Osteocyte (in vitro differentiated cells): Measurements from ENCODE around the gene PSMD1. TPM values are rescaled to one million over a fixed set of nuclear protein-coding genes. Genes with fewer than 3 reads are reported as not detected.
A peak's percentile ranks its signal among the peaks of the same experiment; 100 is the strongest.

Experiments used
- DNase-seq: peaks from one replicate; pipeline ENCODE4 v3.0.0; 2021; ENCODE audit warnings: mixed read lengths; ENCODE audit not compliant: unreplicated experiment; ENCODE audit errors: extremely low spot score
- H3K27ac Mint-ChIP-seq: one replicate; pipeline ENCODE4 v1.8.0; 2021; ENCODE audit warnings: mild to moderate bottlenecking, mixed read lengths; ENCODE audit not compliant: unreplicated experiment
- H3K27me3 Mint-ChIP-seq: one replicate; pipeline ENCODE4 v1.8.0; 2021; ENCODE audit warnings: mixed read lengths; ENCODE audit not compliant: unreplicated experiment
- H3K36me3 Mint-ChIP-seq: one replicate; pipeline ENCODE4 v1.8.0; 2021; ENCODE audit warnings: mixed read lengths; ENCODE audit not compliant: unreplicated experiment
- H3K4me1 Mint-ChIP-seq: one replicate; pipeline ENCODE4 v1.8.0; 2021; ENCODE audit warnings: mixed read lengths; ENCODE audit not compliant: unreplicated experiment
- H3K4me3 Mint-ChIP-seq: one replicate; pipeline ENCODE4 v1.8.0; 2021; ENCODE audit warnings: mild to moderate bottlenecking, moderate library complexity, mixed read lengths; ENCODE audit not compliant: unreplicated experiment
- H3K9me3 Mint-ChIP-seq: one replicate; pipeline ENCODE4 v1.8.0; 2021; ENCODE audit warnings: mixed read lengths; ENCODE audit not compliant: unreplicated experiment
- CTCF ChIP-seq: fragments of 200-600 bp; sonication (generic); IDR thresholded peaks from 2 replicates; pipeline ENCODE4 v1.5.0; 2021; ENCODE audit warnings: antibody characterized with exemption, mild to moderate bottlenecking, moderate library complexity
- total RNA-seq: library from RNA; stranded (reverse); gene quantifications from 2 replicates; pipeline ENCODE4 v1.2.1, GENCODE V29; 2021

PSMD1 gene
- total RNA-seq, 1 donor from 2014 or later: 112 TPM

DNA sequence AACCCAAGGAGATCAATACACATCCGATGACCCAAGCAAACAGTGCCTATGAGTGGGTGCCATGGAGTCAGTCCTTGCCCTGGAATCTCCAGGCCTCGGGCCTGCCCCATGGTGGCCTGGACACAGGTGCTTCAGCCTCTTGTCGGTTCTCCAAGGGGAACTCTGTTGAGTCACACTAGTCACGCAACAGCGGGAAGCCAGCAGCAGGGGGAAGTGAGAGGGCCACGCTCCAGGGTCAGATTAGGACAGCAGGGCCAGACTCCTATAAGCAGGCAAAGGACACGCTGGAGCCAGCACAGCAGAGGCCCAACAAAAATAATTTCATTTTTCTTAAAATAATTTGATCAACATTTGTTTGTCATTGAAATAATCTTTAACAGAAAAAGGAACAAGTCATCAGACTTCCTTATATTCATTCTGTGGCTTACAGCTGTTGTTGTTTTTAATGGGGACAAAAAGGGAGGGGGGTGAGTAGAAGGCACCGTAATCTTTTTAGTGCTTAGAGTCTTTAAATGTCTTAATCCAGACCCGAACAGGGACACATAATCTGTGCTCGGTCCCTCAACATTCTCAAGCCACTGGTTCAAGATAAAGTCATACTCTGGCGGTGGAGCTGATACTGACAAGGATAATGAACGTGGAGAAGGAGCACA is 125.3 kb downstream of the PSMD1 start:
- peaks cover 3% of the 10 kb centered on the region for H3K9me3 Mint-ChIP-seq
- TF ChIP-seq CTCF: no peak

GRCh38 chr2:231182513-231182899 is 125.8 kb downstream of the PSMD1 start:
- Mint-ChIP-seq H3K36me3 (peaks cover under 1% of the 10 kb centered on the region), H3K4me1 (peaks cover 33% of the 10 kb centered on the region), H3K9me3 (no peaks in the 10 kb centered on the region), H3K27ac (peak overlapping the region; percentile 83), H3K27me3 (no peaks in the 10 kb centered on the region), H3K4me3 (no peak overlapping the region)
- peak; percentile 23 for DNase-seq
- no peak for TF ChIP-seq CTCF

More for the DNA sequence above, 125.3 kb downstream of the PSMD1 start:
- H3K4me3 Mint-ChIP-seq: no peak overlapping the region
- peak; percentile 84 for DNase-seq
- H3K27ac Mint-ChIP-seq: peak overlapping the region; percentile 83
- peaks cover 4% of the 10 kb centered on the region for H3K36me3 Mint-ChIP-seq
- no peaks in the 10 kb centered on the region for H3K27me3 Mint-ChIP-seq
- H3K4me1 Mint-ChIP-seq: peaks cover 35% of the 10 kb centered on the region

- DNase-seq: peak; percentile 67
- no peaks in the 10 kb centered on the region for H3K27me3 Mint-ChIP-seq
Observed at GRCh38 chr2:231183851-231184250, 127.2 kb downstream of the PSMD1 start.

DNA sequence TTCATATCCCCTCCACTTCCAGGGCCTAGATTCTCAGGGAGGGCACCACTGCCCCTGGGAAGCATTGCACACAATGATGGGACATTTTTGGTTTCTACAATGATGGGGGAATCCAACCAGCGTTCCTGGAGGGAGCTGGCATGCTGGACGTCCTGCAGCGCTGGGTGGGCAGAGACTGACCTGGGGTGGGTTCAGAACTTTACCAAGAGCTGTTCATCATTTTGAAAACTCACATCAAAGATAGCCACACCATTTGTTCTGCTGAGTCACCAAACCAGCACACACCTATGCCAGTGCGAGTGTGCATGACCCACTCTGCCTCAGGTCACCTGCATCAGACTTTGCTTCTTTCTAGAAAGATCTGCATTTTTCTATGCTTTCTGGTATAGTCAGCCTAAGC is 127.7 kb downstream of the PSMD1 start:
- H3K9me3 Mint-ChIP-seq: no peaks in the 10 kb centered on the region
- H3K27ac Mint-ChIP-seq: no peak overlapping the region
- H3K4me1 Mint-ChIP-seq: peaks cover 41% of the 10 kb centered on the region
- no peak overlapping the region for H3K4me3 Mint-ChIP-seq
- TF ChIP-seq CTCF: no peak
- peak; percentile 65 for DNase-seq
- no peaks in the 10 kb centered on the region for H3K36me3 Mint-ChIP-seq
- no peaks in the 10 kb centered on the region for H3K27me3 Mint-ChIP-seq

More at GRCh38 chr2:231183851-231184250, 127.2 kb downstream of the PSMD1 start:
- TF ChIP-seq CTCF: no peak
- Mint-ChIP-seq H3K4me1 (peaks cover 42% of the 10 kb centered on the region), H3K36me3 (no peaks in the 10 kb centered on the region), H3K9me3 (no peaks in the 10 kb centered on the region), H3K27ac (no peak overlapping the region), H3K4me3 (no peak overlapping the region)

GRCh38 chr2:231185050-231185725 is 128.5 kb downstream of the PSMD1 start:
- H3K9me3 Mint-ChIP-seq: no peaks in the 10 kb centered on the region
- H3K4me3 Mint-ChIP-seq: no peak overlapping the region
- peak overlapping the region; percentile 23 for H3K27ac Mint-ChIP-seq
- DNase-seq: peak; percentile 74
- peaks cover 43% of the 10 kb centered on the region for H3K4me1 Mint-ChIP-seq
- H3K36me3 Mint-ChIP-seq: no peaks in the 10 kb centered on the region
- no peak for TF ChIP-seq CTCF
- no peaks in the 10 kb centered on the region for H3K27me3 Mint-ChIP-seq
